Peyer's patch (tissue), 4 donors: ENCODE data around the gene PEDS1.

Experiments used
- POLR2A ChIP-seq, 2 donors: fragments of 450-650 bp; IDR thresholded peaks; one replicate each; pipeline ENCODE4 v1.5.1; 2017; ENCODE audit warnings: antibody characterized with exemption in 2 of 2, mild to moderate bottlenecking in 2 of 2, moderate library complexity in 2 of 2
- TF ChIP-seq, protein P1 (sequence below), 6 experiments: fragments of 450-650 bp in 4 of 6; fragments of 200-600 bp in 2 of 6; sonication (generic) in 1 of 6; IDR thresholded peaks; one replicate each; pipeline ENCODE4 v1.5.1; 2017 to 2019; ENCODE audit warnings: antibody characterized with exemption in 6 of 6, mild to moderate bottlenecking in 3 of 6, moderate library complexity in 1 of 6

DNA sequence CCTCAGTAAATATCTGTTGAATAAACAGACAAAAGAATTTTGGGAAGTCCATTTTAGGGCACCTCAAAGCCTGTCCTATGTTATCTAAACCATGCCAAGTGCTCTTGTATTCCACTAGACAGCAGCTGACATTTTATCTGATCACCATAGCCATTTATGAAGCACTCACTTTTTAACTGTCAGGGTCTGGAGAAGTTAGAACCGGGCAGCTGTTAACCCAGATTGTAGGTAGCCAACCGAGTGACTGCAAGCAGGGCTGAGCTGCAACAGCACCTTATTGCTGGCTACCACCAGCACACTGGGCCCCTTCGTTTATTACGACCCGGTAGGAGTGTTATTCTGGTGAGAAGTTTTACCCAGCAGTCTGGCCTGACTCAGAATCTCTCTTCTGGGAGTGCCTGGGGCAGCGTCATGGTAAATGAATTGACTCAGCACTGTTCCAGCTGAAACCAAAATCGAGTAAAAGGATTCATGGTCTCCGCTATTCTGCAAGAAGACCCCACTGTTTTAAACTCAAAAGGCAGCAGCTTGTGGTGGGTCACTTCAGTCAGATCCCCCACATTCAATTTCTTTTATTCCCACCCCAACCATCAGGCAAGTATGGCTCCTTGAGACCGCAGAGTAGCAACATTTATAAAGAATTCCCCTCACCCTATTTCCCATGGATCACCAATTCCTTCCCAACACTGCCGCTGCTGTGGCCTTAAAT is 42.2 kb downstream of the PEDS1 start:
- no peak for TF ChIP-seq POLR2A (IDR thresholded peaks at IDR 0.05)
- TF ChIP-seq, protein P1, sequence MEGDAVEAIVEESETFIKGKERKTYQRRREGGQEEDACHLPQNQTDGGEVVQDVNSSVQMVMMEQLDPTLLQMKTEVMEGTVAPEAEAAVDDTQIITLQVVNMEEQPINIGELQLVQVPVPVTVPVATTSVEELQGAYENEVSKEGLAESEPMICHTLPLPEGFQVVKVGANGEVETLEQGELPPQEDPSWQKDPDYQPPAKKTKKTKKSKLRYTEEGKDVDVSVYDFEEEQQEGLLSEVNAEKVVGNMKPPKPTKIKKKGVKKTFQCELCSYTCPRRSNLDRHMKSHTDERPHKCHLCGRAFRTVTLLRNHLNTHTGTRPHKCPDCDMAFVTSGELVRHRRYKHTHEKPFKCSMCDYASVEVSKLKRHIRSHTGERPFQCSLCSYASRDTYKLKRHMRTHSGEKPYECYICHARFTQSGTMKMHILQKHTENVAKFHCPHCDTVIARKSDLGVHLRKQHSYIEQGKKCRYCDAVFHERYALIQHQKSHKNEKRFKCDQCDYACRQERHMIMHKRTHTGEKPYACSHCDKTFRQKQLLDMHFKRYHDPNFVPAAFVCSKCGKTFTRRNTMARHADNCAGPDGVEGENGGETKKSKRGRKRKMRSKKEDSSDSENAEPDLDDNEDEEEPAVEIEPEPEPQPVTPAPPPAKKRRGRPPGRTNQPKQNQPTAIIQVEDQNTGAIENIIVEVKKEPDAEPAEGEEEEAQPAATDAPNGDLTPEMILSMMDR (IDR thresholded peaks at IDR 0.05) = no peak
